ENCODE data around the gene MTA2. TPM values are rescaled to one million over a fixed set of nuclear protein-coding genes. Genes with fewer than 3 reads are reported as not detected.

MTA2 gene
- total and polyA plus RNA-seq, 2 of the 8 experiments (the other 6 are each of a cell fraction or from before 2014, with no cell fraction given): 25.7 to 114 TPM

DNA sequence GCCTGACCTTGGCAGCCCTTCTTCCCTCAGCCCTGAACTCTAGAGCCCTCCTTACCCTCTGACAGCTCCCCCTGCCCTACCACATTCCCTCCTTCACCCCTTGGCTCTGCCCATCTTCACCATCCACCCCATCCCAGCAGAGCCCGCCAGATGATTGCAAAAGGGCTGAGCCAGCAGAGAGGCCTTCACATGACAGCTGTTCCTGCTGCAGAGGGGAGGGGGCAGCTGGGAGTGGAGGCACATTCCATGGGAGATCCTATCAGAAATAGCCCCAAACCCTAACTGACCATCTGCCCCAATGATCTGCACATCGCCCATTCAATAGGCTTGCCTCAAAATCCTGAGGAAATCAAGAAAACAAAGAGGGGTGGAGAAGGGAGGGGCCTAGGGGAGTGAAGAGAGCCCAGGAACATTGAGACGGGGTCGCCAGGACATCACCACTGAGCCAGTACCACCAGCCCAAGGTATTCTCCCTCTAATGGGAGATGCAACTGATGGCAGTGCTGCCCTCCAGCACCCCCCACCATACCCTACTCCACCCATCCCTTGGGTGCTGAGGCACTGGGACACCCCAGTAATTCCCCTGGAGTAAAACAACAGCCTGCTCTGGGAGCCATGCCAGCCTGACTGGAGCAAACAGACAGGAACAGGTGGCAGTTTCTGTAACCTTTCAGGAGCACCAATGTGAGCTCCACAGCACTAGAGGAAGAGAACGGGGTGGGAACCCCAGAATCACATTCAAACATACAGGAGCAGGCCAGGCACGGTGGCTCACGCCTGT is 47.1 kb downstream of the MTA2 start:
- H4K91ac ChIP-seq (replicated peaks; ENCODE audit: insufficient read length, low read length): no peak overlapping the region
- no peak overlapping the region for H3K14ac ChIP-seq (ENCODE audit: insufficient read length)
- H3K4me3 ChIP-seq (ENCODE audit: extremely low read depth in 1 of 4, insufficient read depth in 2 of 4, low read depth in 3 of 4, low read length in 4 of 4): no peak overlapping the region
- ChIA-PET CTCF (ENCODE audit: partially characterized antibody) (interaction anchor here (0.7 to 10.9 kb wide), 8 partner anchors 11 to 162 kb away, joined by 3 to 161 read pairs (median 6); no protein-coding TSS in a partner anchor), POLR2A (ENCODE audit: partially characterized antibody) (interaction anchor here (0.9 to 20.3 kb wide), 7 partner anchors 12 to 130 kb away, joined by 3 to 336 read pairs (median 7); partner anchors contain the start of genes C11orf98, CSKMT, EEF1G and TUT1)
- peaks cover 0 to under 1% (median under 1%) of the 10 kb centered on the region in 4 experiments; a peak in 3 of 7 replicates for H3K27me3 ChIP-seq (replicated peaks in 1 of 4; ENCODE audit: control insufficient read depth in 3 of 4, extremely low read depth in 1 of 4, insufficient read depth in 3 of 4, low read length in 3 of 4)
- no peak overlapping the region for H2AFZ ChIP-seq (ENCODE audit: low read length)
- H3K18ac ChIP-seq (ENCODE audit: extremely low read depth, low read length): 0 out of 2 replicates have a peak overlapping the region, but pooled peaks have one; percentile 53
- H3K4me1 ChIP-seq (replicated peaks in 1 of 4; ENCODE audit: control insufficient read depth in 3 of 4, insufficient read depth in 4 of 4, low read length in 3 of 4): peaks cover 20 to 53% (median 33%) of the 10 kb centered on the region in 4 experiments
- no peak overlapping the region for H2BK20ac ChIP-seq (ENCODE audit: low read length)
- H3K79me1 ChIP-seq (ENCODE audit: low read depth, low read length): 0 out of 2 replicates have a peak, but pooled peaks cover 3% of the 10 kb centered on the region
- FAIRE-seq: no peak
- peak overlapping the region in 1 of 4 experiments; percentile 27; a peak in 1 of 7 replicates for H3K9ac ChIP-seq (replicated peaks in 1 of 4; ENCODE audit: extremely low read depth in 1 of 4, low read depth in 3 of 4, low read length in 3 of 4)
- H3K23ac ChIP-seq (ENCODE audit: insufficient read length): no peak overlapping the region
- no peak overlapping the region for H4K5ac ChIP-seq (ENCODE audit: insufficient read length, low read depth, low read length)
- no peak for DNase-seq (ENCODE audit: low read depth in 1 of 2, low spot score in 2 of 2)
- peak overlapping the region; percentile 93 for H2BK12ac ChIP-seq (ENCODE audit: low read depth, low read length)
- no peak overlapping the region for H2BK5ac ChIP-seq (ENCODE audit: low read depth, low read length)
- H3K36me3 ChIP-seq (ENCODE audit: control insufficient read depth in 2 of 4, insufficient read depth in 4 of 4, low read length in 3 of 4): peaks cover 9 to 26% (median 16%) of the 10 kb centered on the region in 4 experiments
- 0 out of 4 replicates have a peak, but pooled peaks cover 0 to under 1% of the 10 kb centered on the region in 2 experiments for H3K79me2 ChIP-seq (ENCODE audit: control insufficient read depth in 1 of 2, insufficient read depth in 2 of 2, low read length in 2 of 2)
- WGBS, 2 experiments (ENCODE audit: extremely low coverage in 1 of 2, insufficient coverage in 1 of 2, insufficient read length in 1 of 2, insufficient replicate concordance in 2 of 2, low coverage in 1 of 2, low lambda C conversion rate in 2 of 2, missing lambda C conversion rate in 1 of 2): 91% methylated on average over 7 of the region's 7 CpGs; no CpG with 5 or more reads in 1 of the 2 experiments
- no peak overlapping the region for H3K56ac ChIP-seq (replicated peaks; ENCODE audit: insufficient read length, low read depth, low read length)
- H3K4ac ChIP-seq (replicated peaks; ENCODE audit: insufficient read length, low read depth, low read length): no peak overlapping the region
- H2AK5ac ChIP-seq (ENCODE audit: low read depth, low read length): peak overlapping the region; percentile 20; the same call in 1 of the 2 replicates
- peak overlapping the region in 1 of 2 experiments; percentile 96; a peak in 2 of 4 replicates for H3K4me2 ChIP-seq (ENCODE audit: insufficient read depth in 1 of 2, low read depth in 2 of 2, low read length in 2 of 2)
- no peak overlapping the region for H3K27ac ChIP-seq (ENCODE audit: low read depth, low read length)
- H3K23me2 ChIP-seq (ENCODE audit: low read depth, low read length): peaks cover 2% of the 10 kb centered on the region; the same call in 1 of the 2 replicates
- H3K9me3 ChIP-seq (ENCODE audit: insufficient read depth in 2 of 2, low read depth in 1 of 2, low read length in 1 of 2): no peaks in the 10 kb centered on the region
- no peak overlapping the region for H2BK15ac ChIP-seq (ENCODE audit: low read length)
- H4K8ac ChIP-seq (ENCODE audit: extremely low read depth, insufficient read depth, low read length): no peak overlapping the region
- peaks cover 5 to 23% of the 10 kb centered on the region in 2 experiments for H4K20me1 ChIP-seq (replicated peaks in 1 of 2; ENCODE audit: control insufficient read depth in 1 of 2, insufficient read depth in 2 of 2, low read length in 2 of 2)
- H2BK120ac ChIP-seq (replicated peaks; ENCODE audit: low read depth, low read length): no peak overlapping the region
- no peak for TF ChIP-seq CTBP2 (IDR thresholded peaks at IDR 0.05; ENCODE audit: borderline replicate concordance, insufficient read depth, insufficient read length, low read length)

All from H1 (cell line).